ENCODE measurements around the gene BCAS3. TPM values are rescaled to one million over a fixed set of nuclear protein-coding genes. Genes with fewer than 3 reads are reported as not detected.
"Not testable (repeated sequence)": the region's sequence is repeated elsewhere in the genome, so short reads cannot be mapped to it uniquely, and the experiment has no call there.

Gene BCAS3
- total RNA-seq, 1 donor from 2014 or later: 44.8 TPM

DNA sequence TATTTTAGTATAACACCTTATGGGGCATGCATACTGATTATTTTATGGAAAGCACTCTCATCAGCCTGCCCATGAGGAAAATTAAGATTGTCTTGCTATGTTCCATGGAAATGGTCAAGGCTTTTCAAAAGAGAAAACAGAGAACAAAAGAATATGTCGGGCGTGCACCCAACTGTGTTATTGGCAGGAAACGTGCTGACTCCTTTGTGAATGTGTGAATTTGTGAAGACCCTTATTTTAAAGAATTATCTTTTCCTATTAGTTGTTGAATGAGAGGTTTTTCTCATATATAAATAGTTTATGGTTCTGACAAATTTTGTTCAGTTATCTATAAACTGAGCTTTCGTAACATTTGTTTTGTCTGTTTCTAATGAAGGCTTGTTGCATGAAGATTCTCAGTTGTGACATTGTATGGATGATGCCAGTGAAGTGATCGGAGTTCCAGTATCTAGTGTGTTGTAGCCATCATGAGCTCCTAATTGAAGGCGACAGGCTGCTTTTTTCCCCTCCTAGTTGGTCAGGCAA, 180.0 kb downstream of the BCAS3 start:
- Mint-ChIP-seq H3K9me3 (ENCODE audit: unreplicated experiment) (peaks cover 2% of the 10 kb centered on the region), H3K4me3 (ENCODE audit: unreplicated experiment) (no peak overlapping the region), H3K4me1 (ENCODE audit: low read depth, unreplicated experiment) (no peaks in the 10 kb centered on the region), H3K36me3 (ENCODE audit: unreplicated experiment) (no peaks in the 10 kb centered on the region), H3K27me3 (ENCODE audit: unreplicated experiment) (no peaks in the 10 kb centered on the region), H3K27ac (ENCODE audit: unreplicated experiment) (no peak overlapping the region)
- no peak for TF ChIP-seq CTCF (IDR thresholded peaks at IDR 0.05; ENCODE audit: partially characterized antibody, unreplicated experiment)
- DNase-seq: no peak

DNA sequence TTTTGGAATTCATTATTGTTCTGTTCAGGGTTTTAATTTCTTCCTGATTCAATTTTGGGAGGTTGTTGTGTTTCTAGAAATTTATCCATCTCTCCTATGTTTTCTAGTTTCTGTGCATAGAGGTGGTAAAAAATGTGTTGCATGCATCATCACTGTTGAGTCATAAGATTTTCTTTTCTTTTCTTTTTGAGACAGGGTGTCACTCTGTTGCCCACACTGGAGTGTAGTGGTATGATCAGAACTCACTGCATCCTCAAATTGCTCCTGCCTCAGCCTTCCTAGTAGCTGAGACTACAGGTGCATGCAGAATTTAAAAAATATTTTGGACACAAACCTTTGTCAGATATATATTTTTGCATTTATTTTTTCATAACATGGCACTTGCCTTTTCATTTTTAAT, 184.8 kb downstream of the BCAS3 start:
- Mint-ChIP-seq H3K4me3 (ENCODE audit: unreplicated experiment) (no peak overlapping the region), H3K36me3 (ENCODE audit: unreplicated experiment) (no peaks in the 10 kb centered on the region)

GRCh38 chr17:60863892-60864707, 186.4 kb downstream of the BCAS3 start:
- Mint-ChIP-seq H3K4me1 (ENCODE audit: low read depth, unreplicated experiment) (no peaks in the 10 kb centered on the region), H3K4me3 (ENCODE audit: unreplicated experiment) (no peak overlapping the region), H3K27me3 (ENCODE audit: unreplicated experiment) (no peaks in the 10 kb centered on the region), H3K27ac (ENCODE audit: unreplicated experiment) (no peak overlapping the region), H3K36me3 (ENCODE audit: unreplicated experiment) (no peaks in the 10 kb centered on the region), H3K9me3 (ENCODE audit: unreplicated experiment) (no peaks in the 10 kb centered on the region)
- TF ChIP-seq CTCF (IDR thresholded peaks at IDR 0.05; ENCODE audit: partially characterized antibody, unreplicated experiment): no peak
- DNase-seq: no peak

More for the DNA sequence above, 184.8 kb downstream of the BCAS3 start:
- Mint-ChIP-seq H3K9me3 (ENCODE audit: unreplicated experiment) (no peaks in the 10 kb centered on the region), H3K27ac (ENCODE audit: unreplicated experiment) (no peak overlapping the region), H3K27me3 (ENCODE audit: unreplicated experiment) (no peaks in the 10 kb centered on the region), H3K4me1 (ENCODE audit: low read depth, unreplicated experiment) (no peaks in the 10 kb centered on the region)
- no peak for DNase-seq
- TF ChIP-seq CTCF (IDR thresholded peaks at IDR 0.05; ENCODE audit: partially characterized antibody, unreplicated experiment): no peak

DNA sequence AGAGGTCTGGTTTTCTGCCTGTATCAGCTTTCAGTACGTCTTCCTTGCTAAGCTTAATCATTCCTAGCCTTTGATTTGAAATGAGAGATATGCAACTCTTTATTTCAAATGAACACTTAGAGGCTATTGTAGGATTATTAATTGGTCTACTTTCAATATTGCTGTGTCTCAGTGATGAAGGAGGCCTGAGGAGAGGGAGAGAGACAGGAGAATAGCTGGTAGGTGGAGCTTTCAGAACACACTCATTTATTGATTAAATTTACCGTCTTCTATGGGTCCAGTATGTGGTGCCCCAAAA, 187.0 kb downstream of the BCAS3 start:
- H3K27me3 Mint-ChIP-seq (ENCODE audit: unreplicated experiment): no peaks in the 10 kb centered on the region
- no peak overlapping the region for H3K27ac Mint-ChIP-seq (ENCODE audit: unreplicated experiment)
- TF ChIP-seq CTCF (IDR thresholded peaks at IDR 0.05; ENCODE audit: partially characterized antibody, unreplicated experiment): no peak
- H3K9me3 Mint-ChIP-seq (ENCODE audit: unreplicated experiment): no peaks in the 10 kb centered on the region
- no peaks in the 10 kb centered on the region for H3K36me3 Mint-ChIP-seq (ENCODE audit: unreplicated experiment)
- H3K4me1 Mint-ChIP-seq (ENCODE audit: low read depth, unreplicated experiment): no peaks in the 10 kb centered on the region
- H3K4me3 Mint-ChIP-seq (ENCODE audit: unreplicated experiment): no peak overlapping the region
- DNase-seq: no peak

- Mint-ChIP-seq H3K9me3 (ENCODE audit: unreplicated experiment) (no peaks in the 10 kb centered on the region), H3K36me3 (ENCODE audit: unreplicated experiment) (no peaks in the 10 kb centered on the region), H3K27ac (ENCODE audit: unreplicated experiment) (no peak overlapping the region), H3K4me3 (ENCODE audit: unreplicated experiment) (no peak overlapping the region), H3K4me1 (ENCODE audit: low read depth, unreplicated experiment) (no peaks in the 10 kb centered on the region), H3K27me3 (ENCODE audit: unreplicated experiment) (no peaks in the 10 kb centered on the region)
- DNase-seq: no peak
- no peak for TF ChIP-seq CTCF (IDR thresholded peaks at IDR 0.05; ENCODE audit: partially characterized antibody, unreplicated experiment)
These were observed 197.1 kb downstream of the BCAS3 start for GRCh38 chr17:60874772-60875171.

GRCh38 chr17:60886731-60887613, 209.3 kb downstream of the BCAS3 start:
- H3K9me3 Mint-ChIP-seq (ENCODE audit: unreplicated experiment); H3K27me3 Mint-ChIP-seq (ENCODE audit: unreplicated experiment); DNase-seq; H3K36me3 Mint-ChIP-seq (ENCODE audit: unreplicated experiment); H3K4me1 Mint-ChIP-seq (ENCODE audit: low read depth, unreplicated experiment): not testable (repeated sequence)
- Mint-ChIP-seq H3K4me3 (ENCODE audit: unreplicated experiment) (peak overlapping the region; percentile 85), H3K27ac (ENCODE audit: unreplicated experiment) (peak overlapping the region; percentile 92)

Data from glutamatergic neuron (in vitro differentiated cells).